Skin epidermis (tissue), 12 donors: ENCODE measurements around the gene CCT5.
"Not testable (repeated sequence)": the region's sequence is repeated elsewhere in the genome, so short reads cannot be mapped to it uniquely, and the experiment has no call there.

Experiments used
- H3K27ac ChIP-seq, 21 experiments: fragments of 200-600 bp; sonication (generic) in 11 of 21; one replicate each; pipeline ENCODE4 v1.5.0; 2020; ENCODE audit warnings: mild to moderate bottlenecking in 3 of 21, inconsistent platforms in 2 of 21, moderate library complexity in 2 of 21
- H3K4me3 ChIP-seq, 7 experiments: fragments of 200-600 bp; sonication (generic) in 2 of 7; one replicate each; pipeline ENCODE4 v1.5.0; 2020; ENCODE audit warnings: inconsistent platforms in 2 of 7, mild to moderate bottlenecking in 2 of 7, moderate library complexity in 1 of 7

Gene CCT5

DNA sequence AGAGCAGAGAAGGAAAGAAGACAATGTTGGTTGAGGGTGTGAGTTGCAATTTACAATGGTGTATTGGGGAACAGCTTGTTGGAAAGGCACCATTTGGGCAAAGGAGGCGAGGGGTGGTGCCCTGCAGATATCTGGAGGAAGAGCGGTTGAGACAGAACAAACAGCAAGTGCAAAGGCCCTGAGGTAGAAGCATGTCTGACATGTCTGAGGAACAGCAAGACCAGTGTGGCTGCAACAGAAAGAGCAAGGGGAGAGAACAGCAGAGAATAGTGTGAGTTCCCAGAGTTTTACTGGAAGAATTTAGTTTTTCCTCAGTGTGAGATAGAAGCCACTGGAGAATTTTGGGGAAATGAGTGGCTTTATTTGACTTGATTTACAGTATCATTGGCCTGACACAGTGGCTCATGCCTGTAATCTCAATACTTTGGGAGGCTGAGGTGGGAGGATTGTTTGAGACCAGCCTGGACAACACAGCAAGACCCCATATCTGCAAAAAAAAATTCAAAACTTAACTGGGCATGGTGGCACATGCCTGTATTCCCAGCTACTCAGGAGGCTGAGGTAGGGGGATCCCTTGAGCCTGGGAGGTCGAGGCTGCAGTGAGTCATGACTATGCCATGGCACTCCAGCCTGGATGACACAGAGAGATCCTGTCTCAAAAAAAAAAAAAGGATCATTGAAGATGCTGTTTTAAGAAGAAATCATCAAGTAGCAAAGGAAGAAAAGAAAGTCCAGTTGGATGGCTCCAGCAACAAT, 44.0 kb downstream of the CCT5 start:
- no peak overlapping the region for H3K27ac ChIP-seq
- H3K4me3 ChIP-seq, result no peak overlapping the region

DNA sequence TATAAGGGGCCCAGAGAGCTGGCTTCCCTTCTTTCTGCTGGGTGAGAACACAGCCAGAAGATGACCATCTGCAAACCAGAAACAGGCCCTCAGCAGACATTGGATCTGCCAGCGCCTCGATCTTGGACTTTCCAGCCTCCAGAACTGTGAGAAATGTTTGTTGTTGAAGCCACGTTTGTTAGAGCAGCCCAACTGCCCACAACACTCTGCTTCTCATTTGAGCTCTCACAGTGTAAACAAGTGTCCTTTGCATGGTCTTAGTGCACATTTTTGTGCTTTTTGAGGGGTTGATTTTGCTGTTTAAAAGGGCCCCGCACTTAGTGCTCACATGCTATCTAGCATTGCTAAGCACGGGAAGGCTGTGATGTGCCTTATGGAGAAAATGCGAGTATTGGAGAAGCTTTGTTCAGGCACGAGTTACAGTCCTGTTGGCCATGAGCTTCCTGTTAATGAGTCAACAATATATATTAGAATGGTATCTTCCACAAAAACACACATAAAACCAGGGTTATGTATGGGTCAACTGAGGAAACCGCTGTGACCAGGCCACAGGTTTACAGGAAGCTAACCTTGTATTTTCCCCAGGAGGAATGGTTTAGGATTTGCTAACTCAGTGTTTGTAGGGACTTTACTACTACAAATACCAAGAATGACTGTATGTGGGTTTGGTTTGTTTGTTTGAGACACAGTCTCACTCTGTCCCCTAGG, 45.7 kb downstream of the CCT5 start:
- Histone ChIP-seq H3K27ac (no peak overlapping the region), H3K4me3 (no peak overlapping the region)

DNA sequence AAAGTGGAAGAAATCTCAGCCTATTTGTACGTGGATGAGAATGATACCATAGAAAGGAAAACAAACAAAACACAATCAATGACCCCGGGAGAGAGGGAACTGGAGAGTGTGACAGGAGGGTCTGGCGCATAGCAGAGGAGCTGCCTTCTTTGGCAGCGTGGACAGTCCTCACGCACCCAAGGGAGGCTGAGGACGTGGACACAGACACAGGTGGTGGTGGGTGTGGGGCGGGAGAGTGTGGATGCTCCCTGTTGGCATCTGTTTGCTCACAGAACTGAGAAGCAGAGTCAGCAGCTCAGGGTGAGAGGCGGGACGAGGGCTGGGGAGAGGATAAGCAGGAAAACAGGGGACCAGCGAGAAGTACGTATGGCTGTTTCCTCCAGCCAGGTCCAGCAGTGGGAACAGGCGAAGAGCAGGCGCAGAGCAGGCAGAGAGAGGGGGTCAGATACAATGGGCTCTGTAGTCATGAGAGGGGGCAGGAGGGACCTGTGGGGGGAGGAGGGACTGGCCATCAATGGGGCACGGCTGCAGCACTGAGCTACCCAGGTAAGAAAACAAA, 47.6 kb downstream of the CCT5 start:
- H3K27ac ChIP-seq, result no peak overlapping the region

DNA sequence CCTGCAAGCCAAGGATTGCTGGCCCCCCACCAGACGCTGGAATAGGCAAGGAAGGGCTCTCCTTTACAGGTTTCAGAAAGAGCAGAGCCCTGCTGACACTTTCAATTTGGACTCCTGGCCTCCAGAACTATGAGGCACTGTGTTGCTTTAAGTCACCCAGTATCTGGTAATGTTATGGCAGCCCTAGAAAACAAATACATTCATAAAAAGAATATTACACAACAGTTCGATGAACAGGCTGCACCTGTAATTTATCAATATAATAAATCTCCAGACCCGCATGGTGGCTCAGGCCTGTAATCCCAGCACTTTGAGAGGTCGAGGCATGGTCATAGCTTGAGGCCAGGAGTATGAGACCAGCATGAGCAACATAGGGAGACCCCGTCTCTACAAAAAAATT, 50.2 kb downstream of the CCT5 start:
- Histone ChIP-seq H3K4me3 (no peak overlapping the region), H3K27ac (no peak overlapping the region)

More for the DNA sequence above, 47.6 kb downstream of the CCT5 start:
- no peak overlapping the region for H3K4me3 ChIP-seq

- no peak overlapping the region for H3K4me3 ChIP-seq
- H3K27ac ChIP-seq, result no peak overlapping the region
Observed at GRCh38 chr5:10301266-10301665, 51.2 kb downstream of the CCT5 start.

DNA sequence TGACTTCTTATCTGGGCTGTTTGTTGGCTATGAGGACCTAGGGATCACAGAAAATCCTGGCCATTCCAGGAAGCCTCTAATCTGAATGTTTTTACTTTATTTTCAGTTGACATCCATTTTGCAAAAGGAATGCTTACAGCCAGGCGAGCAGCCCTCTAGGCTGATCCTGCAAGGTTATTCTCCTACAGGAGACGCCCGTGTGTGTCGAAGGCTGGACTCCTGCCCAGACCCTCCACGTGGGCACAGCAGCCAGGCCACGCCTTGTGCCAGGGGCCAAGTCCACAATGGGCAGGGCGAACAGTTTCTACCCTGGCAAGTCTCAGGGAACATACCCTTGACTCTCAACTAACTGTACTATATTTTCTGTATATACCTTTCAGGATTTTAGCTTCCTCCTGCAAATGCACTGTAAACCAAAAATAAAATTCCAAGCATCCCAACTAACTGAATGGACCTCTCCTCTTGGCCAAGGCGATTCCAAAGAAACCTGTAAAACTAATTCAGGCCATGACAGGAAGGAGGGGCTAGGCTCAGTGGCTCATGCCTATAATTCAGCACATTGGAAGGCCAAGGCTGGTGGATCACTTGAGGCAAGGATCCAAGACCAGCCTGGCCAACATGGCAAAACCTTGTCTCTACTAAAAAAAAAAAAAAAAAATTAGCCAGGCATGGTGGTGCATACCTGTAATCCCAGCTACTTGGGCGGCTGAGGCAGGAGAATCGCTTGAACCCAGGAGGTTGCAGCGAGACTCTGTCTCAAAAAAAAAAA, 51.9 kb downstream of the CCT5 start:
- Histone ChIP-seq H3K27ac (no peak overlapping the region), H3K4me3 (no peak overlapping the region)

DNA sequence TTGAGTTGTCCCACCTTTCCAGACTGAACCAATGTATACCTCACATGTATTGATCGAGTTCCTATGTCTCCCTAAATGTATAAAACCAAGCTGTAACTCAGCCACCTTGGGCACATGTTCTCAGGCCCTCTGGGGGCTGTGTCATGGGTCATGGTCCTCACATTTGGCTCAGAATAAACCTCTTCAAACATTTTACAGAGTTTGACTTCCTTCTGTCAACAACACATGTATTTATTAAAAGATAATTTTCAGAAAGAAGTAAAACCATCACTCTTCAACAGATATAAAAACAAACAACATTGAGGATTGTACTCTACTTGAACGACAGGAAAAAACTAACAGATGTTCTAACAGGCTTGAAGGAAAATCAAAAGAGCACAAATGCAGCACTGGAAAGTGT, 53.1 kb downstream of the CCT5 start:
- H3K27ac ChIP-seq, result no peak overlapping the region
- H3K4me3 ChIP-seq, result no peak overlapping the region

- H3K4me3 ChIP-seq, result no peak overlapping the region
Observed at GRCh38 chr5:10303699-10304170, 53.7 kb downstream of the CCT5 start.

DNA sequence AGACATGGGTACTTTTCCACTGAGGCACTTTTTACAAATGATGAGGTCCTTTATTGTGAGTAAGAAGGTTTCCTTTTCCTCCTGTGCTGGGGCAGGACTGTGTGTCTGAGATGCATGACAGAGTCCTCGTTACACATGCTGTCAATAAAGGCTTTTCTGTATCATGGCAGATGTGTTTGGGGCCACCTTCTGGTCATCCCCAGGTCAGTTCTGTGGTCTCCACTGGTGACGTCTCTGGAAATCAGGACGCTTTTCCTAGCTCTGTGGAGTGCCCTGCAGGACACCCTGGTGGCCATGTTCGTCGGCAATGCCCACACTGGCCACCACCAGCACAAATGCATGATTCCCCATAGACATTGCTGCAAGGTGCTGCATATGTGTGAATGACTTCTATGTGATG, 54.9 kb downstream of the CCT5 start:
- Histone ChIP-seq H3K27ac (no peak overlapping the region), H3K4me3 (no peak overlapping the region)

More at GRCh38 chr5:10303699-10304170, 53.7 kb downstream of the CCT5 start:
- no peak overlapping the region for H3K27ac ChIP-seq

- no peak overlapping the region for H3K4me3 ChIP-seq
- H3K27ac ChIP-seq, result peak overlapping the region in 1 of 21 experiments; percentile 32
Observed at GRCh38 chr5:10306114-10306513, 56.0 kb downstream of the CCT5 start.

DNA sequence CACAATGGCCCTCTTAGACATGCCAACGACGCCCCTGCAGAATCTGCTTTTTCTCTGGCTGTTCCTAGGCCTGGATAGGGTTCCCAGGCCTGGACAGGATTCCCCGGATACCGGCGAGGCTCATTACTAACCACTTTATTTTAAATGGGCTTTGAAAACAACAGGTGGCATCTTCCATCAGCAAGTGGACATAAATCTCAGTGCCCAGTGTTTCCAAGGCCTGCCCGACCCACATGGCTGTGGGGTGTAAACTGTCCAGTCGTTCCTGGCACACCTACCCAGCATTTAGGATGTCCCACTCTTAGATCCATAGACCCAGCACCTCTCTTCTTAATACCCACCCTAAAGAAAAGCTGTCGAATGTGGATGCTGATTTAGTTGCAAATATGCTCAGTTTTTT, 56.7 kb downstream of the CCT5 start:
- Histone ChIP-seq H3K4me3 (peak overlapping the region in 5 of 7 experiments; percentile 29 to 55 (median 39)), H3K27ac (peak overlapping the region in 4 of 21 experiments; percentile 45 to 78 (median 63))

GRCh38 chr5:10307206-10308148, 57.4 kb downstream of the CCT5 start, which contains the start of gene CMBL:
Gene CMBL (minus strand): TSS chr5:10307902. CDS start chr5:10290762, 17,140 bp downstream.
- Histone ChIP-seq H3K27ac (peak within 1 kb of the TSS in 17 of 21 experiments; percentile 8 to 81 (median 62)), H3K4me3 (peak within 1 kb of the TSS; percentile 29 to 55 (median 39))

DNA sequence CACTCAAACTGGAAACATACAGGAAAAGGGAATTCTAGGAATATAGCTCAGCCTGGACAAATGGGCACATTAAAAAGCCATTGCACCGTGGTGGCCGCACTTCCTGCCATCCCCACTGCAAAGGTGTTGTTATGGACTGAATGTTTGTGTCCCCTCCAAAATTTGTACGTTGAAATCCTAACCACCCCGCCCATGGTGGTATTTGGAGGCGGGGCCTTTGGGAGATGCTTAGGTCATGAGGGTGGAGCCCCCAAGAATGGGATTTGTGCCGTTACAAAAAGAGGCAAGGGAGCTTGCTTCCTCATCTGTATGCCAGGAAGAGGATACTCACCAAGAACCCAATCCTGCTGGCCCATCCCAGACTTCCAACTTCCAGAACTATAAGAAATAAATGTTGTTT, 58.8 kb downstream of the CCT5 start:
- H3K27ac ChIP-seq, result no peak overlapping the region
- H3K4me3 ChIP-seq, result no peak overlapping the region

DNA sequence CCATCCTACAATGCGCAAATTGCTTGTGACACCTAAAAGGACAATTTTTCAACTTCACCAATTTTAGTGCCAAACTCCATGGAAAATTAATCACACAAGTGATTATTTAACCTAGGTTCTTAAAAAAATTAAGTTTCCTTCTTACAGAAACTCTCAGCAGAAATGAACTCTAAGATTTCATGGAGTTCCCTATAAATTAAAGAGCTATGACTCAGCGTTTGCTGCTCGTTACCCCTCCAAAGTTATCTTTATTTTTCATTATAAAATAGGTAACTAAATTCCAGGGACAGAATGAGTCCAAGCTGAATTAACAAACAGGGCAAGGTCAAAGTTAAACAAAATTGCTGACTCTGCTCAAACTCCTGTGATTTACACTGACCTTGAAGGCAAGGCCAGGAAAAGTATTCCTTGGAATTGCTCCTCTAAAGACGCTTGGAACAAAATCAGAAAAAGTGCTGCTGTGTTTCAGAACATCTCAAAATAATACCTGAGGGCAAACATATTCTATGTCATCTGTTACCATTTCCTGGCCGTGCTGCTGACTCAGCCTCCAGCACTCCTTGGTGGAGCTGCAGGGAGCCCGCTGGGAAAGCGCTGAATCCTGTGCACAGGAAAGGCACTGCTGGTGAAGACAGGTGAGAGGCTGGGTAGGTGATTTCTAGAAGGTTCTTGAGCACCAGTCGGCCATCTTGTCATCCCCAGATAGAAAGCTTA, 60.1 kb downstream of the CCT5 start:
- Histone ChIP-seq H3K4me3 (no peak overlapping the region), H3K27ac (no peak overlapping the region)

DNA sequence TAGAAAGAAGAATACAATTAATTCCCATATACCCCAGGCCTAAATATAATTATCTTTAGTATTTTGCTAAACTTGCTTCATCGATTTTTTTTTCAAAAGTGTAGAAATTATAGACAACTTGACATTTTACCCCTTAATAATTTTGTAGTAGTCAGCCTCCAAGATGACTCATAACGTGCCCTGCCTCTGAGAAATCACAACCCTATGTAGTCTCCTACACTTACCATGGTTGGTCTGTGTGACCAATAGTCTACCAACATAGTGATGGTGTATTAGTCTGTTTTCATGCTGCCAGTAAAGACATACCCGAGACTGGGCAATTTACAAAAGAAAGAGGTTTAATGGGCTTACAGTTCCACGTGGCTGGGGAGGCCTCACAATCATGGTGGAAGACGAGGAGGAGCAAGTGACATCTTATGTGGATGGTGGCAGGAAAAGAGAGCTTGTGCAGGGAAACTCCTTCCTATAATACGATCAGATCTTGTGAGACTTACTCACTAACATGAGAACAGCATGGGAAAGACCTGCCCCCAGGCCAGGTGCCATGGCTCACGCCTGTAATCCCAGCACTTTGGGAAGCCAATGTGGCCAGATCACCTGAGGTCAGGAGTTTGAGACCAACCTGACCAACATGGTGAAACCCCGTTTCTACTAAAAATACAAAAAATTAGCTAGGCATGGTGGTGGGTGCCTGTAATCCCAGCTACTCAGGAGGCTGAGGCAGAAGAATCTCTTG, 60.9 kb downstream of the CCT5 start:
- H3K27ac ChIP-seq, H3K4me3 ChIP-seq: not testable (repeated sequence)

DNA sequence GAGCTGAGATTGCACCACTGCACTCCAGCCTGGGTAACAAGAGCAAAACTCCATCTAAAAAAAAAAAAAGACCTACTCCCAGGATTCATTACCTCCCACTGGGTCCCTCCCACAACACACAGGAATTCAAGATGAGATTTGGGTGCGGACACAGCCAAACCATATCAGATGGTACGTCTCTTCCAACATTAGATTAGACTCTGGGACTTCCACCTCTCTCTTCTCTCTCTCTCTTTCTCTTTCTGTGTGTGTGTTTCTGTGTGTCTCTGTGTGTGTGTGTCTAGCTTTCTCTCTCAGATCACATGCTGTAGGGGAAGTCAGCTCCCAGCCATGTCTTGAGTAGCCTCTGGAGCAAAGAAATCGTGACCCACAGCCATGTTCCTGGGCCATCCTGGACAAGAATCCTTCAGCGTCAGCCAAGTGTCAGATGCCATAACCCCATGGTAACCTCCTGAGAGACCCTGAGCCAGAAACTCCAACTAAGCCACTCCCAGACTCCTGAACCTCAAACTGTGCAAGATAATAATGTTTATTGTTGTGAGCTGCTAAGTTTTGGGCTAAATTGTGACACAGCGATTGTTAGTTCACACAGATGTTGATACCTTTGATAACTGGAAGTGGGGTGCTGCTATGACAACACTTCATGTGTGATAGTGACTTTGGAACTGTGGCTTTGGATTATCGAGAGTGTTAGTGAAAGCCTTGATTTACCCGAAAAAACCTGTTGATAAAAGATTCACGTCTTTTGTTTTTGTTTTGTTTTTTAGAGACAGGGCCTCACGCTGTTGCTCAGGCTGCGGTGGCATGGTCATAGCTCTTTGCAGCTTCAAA, 61.7 kb downstream of the CCT5 start:
- no peak overlapping the region for H3K4me3 ChIP-seq
- no peak overlapping the region for H3K27ac ChIP-seq

DNA sequence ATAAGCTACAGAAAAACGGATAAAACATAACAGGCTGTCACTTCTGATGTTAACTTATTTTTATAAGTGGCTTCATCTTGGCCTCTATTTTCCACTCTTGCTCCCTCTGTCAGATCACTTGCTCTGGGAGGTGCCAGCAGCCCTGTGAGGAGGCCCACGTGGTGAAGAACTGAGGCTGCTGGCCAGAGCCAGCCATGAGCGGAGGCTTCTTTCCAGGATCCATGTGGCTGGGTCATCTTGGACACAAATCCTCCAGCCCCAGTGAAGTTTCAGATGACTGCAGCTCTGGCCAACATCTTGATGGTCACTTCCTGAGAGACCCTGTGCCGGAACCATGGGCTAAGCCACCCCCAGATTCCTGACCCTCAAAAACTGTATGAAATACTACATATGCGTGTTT, 65.1 kb downstream of the CCT5 start:
- no peak overlapping the region for H3K4me3 ChIP-seq
- no peak overlapping the region for H3K27ac ChIP-seq
